Fibroblast of lung (primary cell): Measurements from ENCODE around the gene COL7A1. TPM values are rescaled to one million over a fixed set of nuclear protein-coding genes. Genes with fewer than 3 reads are reported as not detected.
"Not testable (repeated sequence)": the region's sequence is repeated elsewhere in the genome, so short reads cannot be mapped to it uniquely, and the experiment has no call there.

ENCODE experiments used
- DNase-seq, 2 donors: peaks; one replicate each; pipeline versions ENCODE4 v3.0.0 to v3.0.0-alpha.2; 2010; ENCODE audit warnings: low read depth in 2 of 2
- H2AFZ ChIP-seq: 2 replicates; pipeline ENCODE4 v1.5.1; 2012; ENCODE audit warnings: low read length, control low read depth, inconsistent platforms
- H3K27ac ChIP-seq: 2 replicates; pipeline ENCODE4 v1.5.1; 2011; ENCODE audit warnings: low read length, control low read depth; ENCODE audit not compliant: insufficient read depth
- H3K27me3 ChIP-seq: 2 replicates; pipeline ENCODE4 v1.5.1; 2011; ENCODE audit warnings: mild to moderate bottlenecking, low read length; ENCODE audit not compliant: control insufficient read depth, insufficient read depth
- H3K36me3 ChIP-seq: 2 replicates; pipeline ENCODE4 v1.5.1; 2011; ENCODE audit warnings: low read length; ENCODE audit not compliant: control insufficient read depth, insufficient read depth
- H3K4me1 ChIP-seq: 2 replicates; pipeline ENCODE4 v1.5.1; 2011; ENCODE audit warnings: low read length; ENCODE audit not compliant: control insufficient read depth, insufficient read depth; ENCODE audit errors: extremely low read depth
- H3K4me2 ChIP-seq: 2 replicates; pipeline ENCODE4 v1.5.1; 2011; ENCODE audit warnings: low read length, control low read depth; ENCODE audit not compliant: insufficient read depth; ENCODE audit errors: extremely low read depth
- H3K4me3 ChIP-seq, 4 experiments: fragments of 200-600 bp in 1 of 4; sonication (generic) in 1 of 4; replicated peaks in 1 of 4; 2 replicates each; pipeline ENCODE4 v1.5.1; 2011 to 2016; ENCODE audit warnings: low read length in 4 of 4, low read depth in 3 of 4, mild to moderate bottlenecking in 3 of 4, control low read depth in 2 of 4, inconsistent platforms in 1 of 4, mixed read lengths in 1 of 4; ENCODE audit not compliant: insufficient read depth in 1 of 4; ENCODE audit errors: control extremely low read depth in 1 of 4
- H3K79me2 ChIP-seq: 2 replicates; pipeline ENCODE4 v1.5.1; 2012; ENCODE audit warnings: mild to moderate bottlenecking, low read length, inconsistent platforms; ENCODE audit not compliant: control insufficient read depth, insufficient read depth
- H3K9ac ChIP-seq: 2 replicates; pipeline ENCODE4 v1.5.1; 2011; ENCODE audit warnings: mild to moderate bottlenecking, low read length, control low read depth; ENCODE audit not compliant: insufficient read depth
- H3K9me3 ChIP-seq: 2 replicates; pipeline ENCODE4 v1.5.1; 2012; ENCODE audit warnings: low read depth, low read length; ENCODE audit not compliant: control insufficient read depth, insufficient read depth
- H4K20me1 ChIP-seq: 2 replicates; pipeline ENCODE4 v1.5.1; 2011; ENCODE audit warnings: low read length; ENCODE audit not compliant: control insufficient read depth, insufficient read depth; ENCODE audit errors: extremely low read depth
- CTCF ChIP-seq, 2 donors: IDR thresholded peaks in 1 of 2; conservative IDR thresholded peaks in 1 of 2; 1 replicate in 1 of 2; 2 replicates in 1 of 2; pipeline ENCODE4 v1.5.1; 2011 to 2012; ENCODE audit warnings: low read length in 2 of 2, control low read depth in 1 of 2, inconsistent platforms in 1 of 2, low read depth in 1 of 2, mild to moderate bottlenecking in 1 of 2
- EZH2 ChIP-seq: IDR thresholded peaks from 2 replicates; pipeline ENCODE4 v1.5.1; 2012; ENCODE audit warnings: low read length, control low read depth, mild to moderate bottlenecking; ENCODE audit errors: missing control alignments
- polyA plus RNA-seq, 2 donors: library from polyadenylated mRNA; depleted of rRNA in 1 of 2; stranded (reverse) in 1 of 2; unstranded in 1 of 2; fragments of >200 nt; gene quantifications; 2 replicates each; pipeline ENCODE4 v1.2.1, GENCODE V29; 2011 to 2012; ENCODE audit warnings: missing spikeins in 1 of 2
- total RNA-seq: library from RNA; depleted of rRNA; stranded (reverse); fragments of >200 nt; gene quantifications from 2 replicates; pipeline ENCODE4 v1.2.1, GENCODE V29; 2014

COL7A1 gene
- total and polyA plus RNA-seq, 2 donors (not counting 1 experiment from before 2014, with no cell fraction given): 3.4 to 36.7 TPM

- Histone ChIP-seq H3K27me3 (no peaks in the 10 kb centered on the region), H3K4me2 (no peak overlapping the region), H3K36me3 (peaks cover 2% of the 10 kb centered on the region), H2AFZ (no peak overlapping the region), H4K20me1 (no peaks in the 10 kb centered on the region), H3K27ac (no peak overlapping the region), H3K9me3 (no peaks in the 10 kb centered on the region), H3K4me1 (peaks cover 3% of the 10 kb centered on the region), H3K9ac (no peak overlapping the region), H3K4me3 (no peak overlapping the region), H3K79me2 (no peaks in the 10 kb centered on the region)
- TF ChIP-seq CTCF (conservative IDR thresholded peaks at IDR 0.05 in 1 of 2, IDR thresholded peaks at IDR 0.05 in 1 of 2; ENCODE audit: low read depth in 1 of 2, low read length in 2 of 2): no peak
- TF ChIP-seq EZH2: no peak
- no peak for DNase-seq
These were observed 42.8 kb downstream of the COL7A1 start for GRCh38 chr3:48552111-48552951.

GRCh38 chr3:48551651-48552050 lies 43.5 kb downstream of the COL7A1 start:
- not testable (repeated sequence) for H4K20me1 ChIP-seq, H3K36me3 ChIP-seq

GRCh38 chr3:48548729-48549705 lies 46.1 kb downstream of the COL7A1 start:
- Histone ChIP-seq H3K4me2 (no peak overlapping the region), H3K36me3 (peaks cover 8% of the 10 kb centered on the region), H3K79me2 (no peaks in the 10 kb centered on the region), H3K9ac (no peak overlapping the region), H3K27me3 (no peaks in the 10 kb centered on the region), H3K9me3 (no peaks in the 10 kb centered on the region), H3K4me3 (no peak overlapping the region), H3K4me1 (no peaks in the 10 kb centered on the region), H4K20me1 (no peaks in the 10 kb centered on the region), H3K27ac (no peak overlapping the region), H2AFZ (no peak overlapping the region)
- TF ChIP-seq CTCF (conservative IDR thresholded peaks at IDR 0.05 in 1 of 2, IDR thresholded peaks at IDR 0.05 in 1 of 2; ENCODE audit: low read depth in 1 of 2, low read length in 2 of 2) (peak; percentile 95 to 97), EZH2 (no peak)
- DNase-seq: peak; percentile 59 to 79

More at GRCh38 chr3:48551651-48552050, 43.5 kb downstream of the COL7A1 start:
- not testable (repeated sequence) for H3K4me1 ChIP-seq, DNase-seq, H3K27ac ChIP-seq, H3K4me3 ChIP-seq, H3K9ac ChIP-seq, H3K79me2 ChIP-seq, H3K27me3 ChIP-seq, H2AFZ ChIP-seq, H3K4me2 ChIP-seq, H3K9me3 ChIP-seq
